ENCODE results near the gene LDLRAD3.

LDLRAD3 gene

DNA sequence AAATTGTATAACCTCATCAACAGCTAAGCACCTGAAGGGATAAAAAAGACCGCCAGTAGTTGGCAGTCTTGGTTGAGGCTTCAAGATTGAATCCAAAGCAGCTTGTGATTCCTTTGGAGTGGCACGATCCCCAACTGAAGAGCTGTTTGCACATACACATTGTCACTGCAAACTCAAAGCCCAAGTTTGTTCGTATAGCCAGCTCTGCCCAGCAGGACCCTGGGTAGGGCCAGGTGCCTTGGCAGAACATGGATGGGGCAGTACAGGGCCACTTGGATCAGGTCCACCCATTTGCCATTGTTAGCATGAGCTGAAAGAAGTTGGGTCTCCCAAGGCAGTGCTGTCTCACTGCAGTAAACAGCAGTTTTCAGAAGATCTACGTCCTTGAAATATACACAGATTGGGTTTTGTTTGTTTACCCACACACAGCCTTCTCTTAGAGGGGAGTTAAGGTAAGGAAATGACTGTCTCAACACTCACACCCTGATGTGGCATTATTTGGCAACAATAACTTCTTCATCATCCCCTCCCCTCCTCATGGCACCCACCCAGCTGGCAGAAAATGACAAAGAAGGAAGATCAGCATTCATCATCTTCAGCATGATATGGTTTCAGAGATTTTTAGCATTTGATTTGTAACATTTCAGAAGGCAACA, 212.4 kb downstream of the LDLRAD3 start:
- POLR2A ChIA-PET (ENCODE audit: low non-redundant PET), result no interaction called here
- TF ChIP-seq, protein P1, sequence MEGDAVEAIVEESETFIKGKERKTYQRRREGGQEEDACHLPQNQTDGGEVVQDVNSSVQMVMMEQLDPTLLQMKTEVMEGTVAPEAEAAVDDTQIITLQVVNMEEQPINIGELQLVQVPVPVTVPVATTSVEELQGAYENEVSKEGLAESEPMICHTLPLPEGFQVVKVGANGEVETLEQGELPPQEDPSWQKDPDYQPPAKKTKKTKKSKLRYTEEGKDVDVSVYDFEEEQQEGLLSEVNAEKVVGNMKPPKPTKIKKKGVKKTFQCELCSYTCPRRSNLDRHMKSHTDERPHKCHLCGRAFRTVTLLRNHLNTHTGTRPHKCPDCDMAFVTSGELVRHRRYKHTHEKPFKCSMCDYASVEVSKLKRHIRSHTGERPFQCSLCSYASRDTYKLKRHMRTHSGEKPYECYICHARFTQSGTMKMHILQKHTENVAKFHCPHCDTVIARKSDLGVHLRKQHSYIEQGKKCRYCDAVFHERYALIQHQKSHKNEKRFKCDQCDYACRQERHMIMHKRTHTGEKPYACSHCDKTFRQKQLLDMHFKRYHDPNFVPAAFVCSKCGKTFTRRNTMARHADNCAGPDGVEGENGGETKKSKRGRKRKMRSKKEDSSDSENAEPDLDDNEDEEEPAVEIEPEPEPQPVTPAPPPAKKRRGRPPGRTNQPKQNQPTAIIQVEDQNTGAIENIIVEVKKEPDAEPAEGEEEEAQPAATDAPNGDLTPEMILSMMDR (conservative IDR thresholded peaks at IDR 0.05; ENCODE audit: low read depth), result no peak
- DNase-seq (ENCODE audit: low spot score), result peak; percentile 42
- CTCF ChIA-PET, result interaction anchor here (0.8 kb wide), 1 partner anchor 111 kb away, joined by 7 read pairs; no protein-coding TSS in a partner anchor
- peak overlapping the region; percentile 95 for H3K27ac ChIP-seq

DNA sequence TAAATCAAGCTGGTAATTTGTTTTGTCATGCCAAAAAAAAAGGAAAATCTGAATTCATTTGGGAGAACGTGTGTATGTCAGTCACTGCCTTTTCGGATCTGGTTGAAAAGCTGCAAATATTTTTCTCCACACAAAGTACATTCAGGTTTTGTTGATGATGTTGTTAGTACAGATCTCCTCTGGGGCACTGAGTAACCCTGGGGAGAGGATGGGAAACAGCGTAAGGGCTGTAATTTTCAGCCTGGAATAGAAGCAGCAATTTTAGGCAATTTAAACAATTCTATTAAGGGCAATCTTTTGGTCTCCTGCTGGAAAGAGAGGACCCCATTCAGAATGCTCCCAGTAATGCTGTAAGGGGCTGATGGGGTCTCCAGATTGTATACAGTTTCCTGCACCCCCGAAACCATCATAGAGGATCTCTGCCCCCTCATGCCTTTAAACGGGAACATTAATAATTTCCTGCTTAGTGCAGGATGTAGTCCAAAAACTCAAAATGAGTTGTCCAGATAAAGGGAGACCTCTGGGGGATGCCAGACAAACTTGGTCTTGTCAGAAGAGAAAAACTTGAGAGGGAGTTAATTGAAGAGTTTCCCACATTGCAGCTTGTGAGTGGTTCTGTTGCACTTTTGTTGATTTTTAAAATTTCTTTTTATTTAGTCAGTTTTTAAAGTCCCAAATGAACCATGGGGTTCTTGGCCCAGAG, 213.1 kb downstream of the LDLRAD3 start:
- no peak for DNase-seq (ENCODE audit: low spot score)
- TF ChIP-seq, protein P1 (conservative IDR thresholded peaks at IDR 0.05; ENCODE audit: low read depth), result no peak
- ChIA-PET CTCF (no interaction called here), POLR2A (ENCODE audit: low non-redundant PET) (no interaction called here)
- H3K27ac ChIP-seq, result peak overlapping the region; percentile 95; the same call in 1 of the 2 replicates

DNA sequence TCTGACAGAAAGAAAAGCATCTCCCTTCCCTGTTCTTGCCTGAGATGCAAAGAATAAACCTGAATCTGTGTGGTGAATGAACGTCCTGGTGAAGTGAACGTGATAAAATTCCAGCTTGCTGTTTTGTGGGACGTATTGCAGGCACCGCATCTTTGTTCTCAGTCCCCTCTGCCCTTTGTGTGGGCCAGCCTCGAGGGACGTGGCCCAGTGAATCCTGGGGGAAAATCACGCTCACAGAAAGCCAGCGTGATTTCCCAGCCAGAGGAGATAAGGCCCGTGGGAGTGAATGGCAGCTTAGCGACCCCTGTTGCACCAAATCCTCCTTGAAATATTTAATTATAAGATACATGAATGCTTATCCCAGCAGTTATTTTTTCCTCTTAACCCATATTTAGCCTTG, 216.2 kb downstream of the LDLRAD3 start:
- peak overlapping the region; percentile 19; the same call in 1 of the 2 replicates for H3K27ac ChIP-seq
- ChIA-PET CTCF (no interaction called here), POLR2A (ENCODE audit: low non-redundant PET) (no interaction called here)
- TF ChIP-seq, protein P1 (conservative IDR thresholded peaks at IDR 0.05; ENCODE audit: low read depth), result no peak
- DNase-seq (ENCODE audit: low spot score), result no peak

DNA sequence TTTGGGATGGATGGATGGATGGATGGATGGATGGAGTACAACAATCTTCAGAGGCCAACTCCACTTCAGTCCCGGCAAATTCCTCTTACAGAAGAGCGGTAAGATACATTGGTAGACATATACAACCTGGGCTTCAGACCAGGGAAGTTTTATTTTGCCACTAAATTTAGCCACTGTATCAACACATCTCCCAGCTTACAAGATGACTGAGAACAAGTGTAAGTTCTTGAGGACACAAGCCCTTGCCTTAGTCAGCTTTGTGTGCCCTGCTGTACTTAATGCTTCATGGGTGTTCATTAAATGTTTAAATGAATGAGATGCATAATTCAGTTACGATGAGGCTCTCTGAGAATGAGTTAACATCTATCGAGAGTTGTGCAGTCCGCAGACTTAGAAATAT, 217.7 kb downstream of the LDLRAD3 start:
- H3K27ac ChIP-seq, result no peak overlapping the region
- ChIA-PET CTCF (no interaction called here), POLR2A (ENCODE audit: low non-redundant PET) (no interaction called here)
- no peak for DNase-seq (ENCODE audit: low spot score)
- TF ChIP-seq, protein P1 (conservative IDR thresholded peaks at IDR 0.05; ENCODE audit: low read depth), result no peak

DNA sequence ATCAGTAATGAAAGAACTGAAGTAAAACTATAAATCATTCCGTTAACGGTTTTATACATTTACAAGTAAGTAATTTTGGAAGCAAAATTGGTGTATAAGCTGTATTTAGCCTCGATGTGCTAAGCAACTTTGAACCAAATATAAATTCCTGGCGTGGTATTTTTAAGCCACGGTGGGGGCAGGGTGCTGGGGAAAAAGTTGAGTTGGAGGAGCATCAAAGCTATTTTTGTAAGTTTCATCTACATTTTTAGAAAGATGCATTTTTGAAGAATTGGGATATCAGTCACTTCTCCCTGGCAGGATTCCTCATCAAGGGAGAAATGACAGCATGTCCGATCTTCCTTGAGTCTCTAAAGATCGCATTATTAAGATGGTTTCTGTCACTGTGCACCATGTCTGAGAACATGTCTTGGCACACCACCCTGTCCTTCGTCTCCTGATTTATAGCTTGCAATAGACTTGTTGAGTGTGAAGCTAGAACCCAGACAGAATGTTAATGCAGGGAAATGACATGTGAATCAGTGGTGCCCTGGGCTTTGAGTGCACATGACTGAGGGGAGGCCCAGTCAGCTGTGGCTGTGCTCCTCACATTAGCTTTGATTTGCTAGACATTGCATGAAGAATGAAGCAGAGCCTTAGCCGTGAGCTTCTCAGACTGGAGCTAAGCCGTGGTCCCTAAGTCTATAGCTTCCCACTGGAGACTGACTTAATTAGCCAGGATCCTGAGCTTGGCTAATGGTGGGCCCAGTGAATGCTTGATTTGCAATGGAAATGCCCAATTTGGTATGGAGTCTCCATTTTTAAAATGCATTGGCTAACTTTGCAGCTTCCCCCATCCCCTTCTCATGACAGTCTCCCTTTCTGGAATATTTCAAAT, 218.4 kb downstream of the LDLRAD3 start:
- no peak overlapping the region for H3K27ac ChIP-seq
- ChIA-PET CTCF (interaction anchor here (0.6 to 0.7 kb wide), 3 partner anchors 72 to 104 kb away, joined by 3 to 5 read pairs (median 4); no protein-coding TSS in a partner anchor), POLR2A (ENCODE audit: low non-redundant PET) (no interaction called here)
- TF ChIP-seq, protein P1 (conservative IDR thresholded peaks at IDR 0.05; ENCODE audit: low read depth), result no peak
- no peak for DNase-seq (ENCODE audit: low spot score)

DNA sequence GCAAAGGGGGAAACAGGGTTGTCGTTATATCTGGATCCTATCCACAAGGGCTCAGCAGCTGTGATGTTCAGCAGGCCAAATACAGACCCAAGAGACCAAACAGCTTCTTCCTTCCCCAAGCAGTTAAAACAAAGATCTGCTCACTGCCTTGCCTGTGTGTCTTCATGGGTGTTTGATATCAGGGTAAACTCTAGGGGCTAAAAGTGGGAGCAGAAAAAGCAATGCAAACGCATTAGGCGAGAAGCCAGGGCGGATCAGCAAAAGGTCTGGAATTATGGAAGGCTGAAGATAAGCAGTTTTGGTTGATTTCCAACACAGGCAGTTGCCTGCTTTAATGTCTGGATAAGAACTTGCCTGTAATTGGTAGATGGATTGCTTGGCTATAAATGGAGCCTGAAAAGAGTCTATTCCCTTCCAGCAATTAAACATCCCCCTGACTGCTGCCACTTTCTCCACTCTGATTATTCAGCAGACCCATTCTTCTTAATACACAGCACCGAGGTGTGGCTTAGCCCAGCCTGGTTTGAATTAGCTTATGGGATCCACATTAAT, 219.1 kb downstream of the LDLRAD3 start:
- ChIA-PET CTCF (interaction anchor here (0.6 to 0.7 kb wide), 2 partner anchors 102 to 103 kb away, joined by 3 to 4 read pairs; no protein-coding TSS in a partner anchor), POLR2A (ENCODE audit: low non-redundant PET) (no interaction called here)
- no peak for DNase-seq (ENCODE audit: low spot score)
- TF ChIP-seq, protein P1 (conservative IDR thresholded peaks at IDR 0.05; ENCODE audit: low read depth), result no peak
- H3K27ac ChIP-seq, result no peak overlapping the region
